Kidney (tissue), 14 donors: ENCODE measurements around the gene SUCLG2. TPM values are rescaled to one million over a fixed set of nuclear protein-coding genes. Genes with fewer than 3 reads are reported as not detected.

Source experiments
- DNase-seq, 5 donors: peaks; one replicate each; pipeline ENCODE4 v3.0.0-alpha.2; 2013 to 2020
- FAIRE-seq: peaks from 2 replicates; lab custom pipeline; 2012; peaks lifted over from hg19 to GRCh38; lab: Jason Lieb, UNC
- H3K27ac ChIP-seq, 2 donors: one replicate each; pipeline ENCODE4 v1.7.0; 2013; ENCODE audit warnings: low read depth in 2 of 2, low read length in 2 of 2, inconsistent platforms in 1 of 2
- H3K27me3 ChIP-seq: one replicate; pipeline ENCODE4 v1.7.1; 2013; ENCODE audit warnings: low read length, inconsistent platforms; ENCODE audit not compliant: control insufficient read depth, insufficient read depth
- H3K36me3 ChIP-seq, 3 donors: one replicate each; pipeline versions ENCODE4 v1.7.0 to v1.7.1; 2013; ENCODE audit warnings: low read length in 3 of 3, control low read depth in 1 of 3, inconsistent platforms in 1 of 3; ENCODE audit not compliant: insufficient read depth in 3 of 3, control insufficient read depth in 2 of 3
- H3K4me1 ChIP-seq, 3 donors: one replicate each; pipeline versions ENCODE4 v1.7.0 to v1.7.1; 2013; ENCODE audit warnings: low read length in 3 of 3, inconsistent platforms in 1 of 3, low read depth in 1 of 3; ENCODE audit not compliant: control insufficient read depth in 2 of 3, insufficient read depth in 2 of 3
- H3K4me3 ChIP-seq, 3 donors: one replicate each; pipeline versions ENCODE4 v1.7.0 to v1.8.1; 2013; ENCODE audit warnings: low read length in 3 of 3, control low read depth in 1 of 3, inconsistent platforms in 1 of 3
- H3K9ac ChIP-seq, 3 donors: one replicate each; pipeline versions ENCODE4 v1.7.0 to v1.7.1; 2013; ENCODE audit warnings: low read length in 3 of 3, control low read depth in 1 of 3, inconsistent platforms in 1 of 3
- H3K9me3 ChIP-seq, 3 donors: one replicate each; pipeline versions ENCODE4 v1.7.0 to v1.7.1; 2013; ENCODE audit warnings: low read length in 3 of 3, control low read depth in 1 of 3, inconsistent platforms in 1 of 3; ENCODE audit not compliant: control insufficient read depth in 2 of 3, insufficient read depth in 1 of 3
- CTCF ChIP-seq: IDR thresholded peaks from 3 replicates; pipeline ENCODE4 v1.5.1; 2012; ENCODE audit warnings: mild to moderate bottlenecking, moderate library complexity, borderline replicate concordance; ENCODE audit not compliant: insufficient read depth; ENCODE audit errors: extremely low read depth
- intact Hi-C: fragments of 100-400 bp; cut with DNase I; formaldehyde crosslinking; loops from one replicate; pipeline ENCODE4 v1.11.1; 2022
- polyA plus RNA-seq: library from polyadenylated mRNA; stranded (reverse); fragments of 350-450 nt; fragmentation: Illumina TruSeq; extraction: RNeasy Lipid Tissue Mini Kit (QIAGEN cat#74804); gene quantifications from one replicate; pipeline ENCODE4 v1.2.3, GENCODE V29; 2014; ENCODE audit warnings: low read depth, low replicate concordance; ENCODE audit not compliant: insufficient read depth
- total RNA-seq: library from RNA; stranded (reverse); fragmentation: NEBNext Ultra II Directional; extraction: Animal tissue kit (Norgen Biotek cat#: 25700); gene quantifications from one replicate; pipeline ENCODE4 v1.2.1, GENCODE V29; 2021
- donor health status: control.
- donor health status: control.
- donor health status: control.
- donor health status: control.
- donor health status: control.
- donor health status: DM: yes; HTN: yes; CAD: no.
- donor health status: Normal renal cell carcinoma (clear cell type).

The SUCLG2 gene
- total and polyA plus RNA-seq, 2 donors from 2014 or later, result 62.8 to 117 TPM

- H3K9ac ChIP-seq, result no peak overlapping the region
- intact Hi-C loops, result no loop called here
- no peak overlapping the region for H3K4me3 ChIP-seq
- FAIRE-seq (no peak), DNase-seq (no peak)
- H3K4me1 ChIP-seq, result no peaks in the 10 kb centered on the region
- H3K27me3 ChIP-seq, result no peaks in the 10 kb centered on the region
- TF ChIP-seq CTCF, result no peak
- no peaks in the 10 kb centered on the region for H3K36me3 ChIP-seq
- no peak overlapping the region for H3K27ac ChIP-seq
- peaks cover 0 to 6% (median 0%) of the 10 kb centered on the region in 3 donors for H3K9me3 ChIP-seq
These were observed 234.6 kb downstream of the SUCLG2 start for GRCh38 chr3:67419779-67420178.

DNA sequence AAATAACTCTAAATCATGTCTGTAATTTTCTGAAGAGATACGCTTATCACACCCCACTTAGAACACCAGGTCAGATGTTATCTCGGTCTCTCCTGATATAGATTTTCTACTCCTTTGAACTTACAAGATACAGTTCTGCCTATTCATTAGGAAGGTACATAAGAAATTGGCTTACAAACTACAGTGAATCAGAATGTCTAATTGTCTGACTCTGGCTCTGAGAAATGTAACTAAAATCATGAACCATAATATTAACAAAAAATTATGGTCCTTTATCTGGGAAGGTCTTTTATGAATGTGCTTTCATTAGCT lies 235.2 kb downstream of the SUCLG2 start:
- Histone ChIP-seq H3K9ac (no peak overlapping the region), H3K27ac (no peak overlapping the region), H3K27me3 (no peaks in the 10 kb centered on the region), H3K9me3 (peaks cover 0 to 6% (median 0%) of the 10 kb centered on the region in 3 donors), H3K4me1 (no peaks in the 10 kb centered on the region), H3K36me3 (no peaks in the 10 kb centered on the region), H3K4me3 (no peak overlapping the region)
- no peak for DNase-seq
- no peak for TF ChIP-seq CTCF
- intact Hi-C loops, result no loop called here
- no peak for FAIRE-seq

DNA sequence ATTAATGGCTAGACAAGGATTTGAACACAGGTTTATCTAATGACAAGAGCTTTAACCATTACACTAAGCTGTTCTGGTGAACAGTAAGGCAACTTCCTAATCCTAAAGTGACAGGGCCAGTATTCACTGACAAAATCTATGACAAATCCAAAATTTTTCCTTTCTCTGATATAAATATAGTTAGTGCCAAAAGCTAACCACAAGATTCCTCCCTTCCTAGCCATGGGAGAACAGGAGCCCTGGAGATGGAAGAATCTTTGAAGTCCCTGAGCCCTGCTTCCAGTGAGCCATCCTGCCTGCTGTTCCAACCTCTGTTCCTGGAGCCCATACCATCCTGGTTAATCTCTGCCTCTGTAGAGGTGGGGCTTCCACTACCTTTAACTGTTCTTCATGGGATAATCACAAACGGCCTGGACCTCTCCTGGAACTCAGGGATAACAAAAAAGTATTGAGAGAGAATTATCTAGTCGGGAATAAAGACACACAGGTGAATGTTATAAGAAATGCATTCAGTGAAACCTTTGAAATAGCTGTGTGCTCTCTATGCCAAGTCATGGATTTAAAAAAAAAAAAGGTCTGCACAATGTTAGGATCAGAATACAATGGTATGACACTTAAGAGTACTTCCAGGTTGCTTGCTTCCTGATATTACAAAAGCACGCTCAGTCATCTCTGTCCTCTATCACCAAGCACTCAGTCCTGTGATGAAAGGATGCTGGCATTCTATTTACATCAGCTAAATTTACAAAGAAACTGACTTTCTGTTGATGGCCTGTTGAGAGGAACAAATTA lies 235.8 kb downstream of the SUCLG2 start:
- no peak for TF ChIP-seq CTCF
- no peaks in the 10 kb centered on the region for H3K4me1 ChIP-seq
- no peaks in the 10 kb centered on the region for H3K27me3 ChIP-seq
- no peak overlapping the region for H3K27ac ChIP-seq
- H3K4me3 ChIP-seq, result no peak overlapping the region
- no peaks in the 10 kb centered on the region for H3K36me3 ChIP-seq
- intact Hi-C loops, result no loop called here
- peaks cover 0 to 6% (median 0%) of the 10 kb centered on the region in 3 donors for H3K9me3 ChIP-seq
- no peak overlapping the region for H3K9ac ChIP-seq
- FAIRE-seq (no peak), DNase-seq (no peak)

GRCh38 chr3:67416703-67417102 lies 237.7 kb downstream of the SUCLG2 start:
- intact Hi-C loops, result no loop called here
- DNase-seq, result no peak
- peaks cover 0 to 6% (median 0%) of the 10 kb centered on the region in 3 donors for H3K9me3 ChIP-seq
- H3K4me3 ChIP-seq, result no peak overlapping the region
- no peak overlapping the region for H3K27ac ChIP-seq
- no peak overlapping the region for H3K9ac ChIP-seq
- no peaks in the 10 kb centered on the region for H3K27me3 ChIP-seq
- no peak for FAIRE-seq
- no peak for TF ChIP-seq CTCF
- no peaks in the 10 kb centered on the region for H3K36me3 ChIP-seq
- no peaks in the 10 kb centered on the region for H3K4me1 ChIP-seq
